IMR-90 (cell line): ENCODE results near the gene HORMAD2. TPM values are rescaled to one million over a fixed set of nuclear protein-coding genes. Genes with fewer than 3 reads are reported as not detected.

Experiments used
- ATAC-seq: fragments of 200-7000 bp; cut with Tn5 transposase; 2 replicates; pipeline ENCODE4 v1.9.1; 2020; ENCODE audit warnings: low read depth, mild to moderate bottlenecking, moderate library complexity
- BruUV-seq: library from RNA; stranded (reverse); fragments of 400-500 nt; replicated peaks from 2 replicates; lab custom pipeline; 2021; lab: Mats Ljungman, UMichigan
- CTCF ChIA-PET: fragments of 300-600 bp; formaldehyde crosslinking; extraction: SDS; loops from one replicate; lab custom pipeline; 2021; ENCODE audit warnings: antibody characterized with exemption; lab: Yijun Ruan, JAX
- POLR2A ChIA-PET: fragments of 300-600 bp; sonication (Branson Sonifier 250); formaldehyde crosslinking; loops from one replicate; lab custom pipeline; 2022; ENCODE audit warnings: antibody characterized with exemption; ENCODE audit not compliant: unreplicated experiment; lab: Charles Lee
- DNase-seq: peaks from one replicate; pipeline ENCODE4 v3.0.0; 2013
- H2AFZ ChIP-seq: replicated peaks from 2 replicates; pipeline ENCODE3; 2013; ENCODE audit warnings: low read length, mild to moderate bottlenecking; ENCODE audit not compliant: poor library complexity
- H2AK5ac ChIP-seq: 2 replicates; pipeline ENCODE4 v1.6.1; 2013; ENCODE audit warnings: low read depth, low read length, inconsistent platforms
- H2AK9ac ChIP-seq: replicated peaks from 2 replicates; pipeline ENCODE3; 2013; ENCODE audit warnings: mild to moderate bottlenecking, low read depth, low read length, moderate library complexity; ENCODE audit not compliant: poor library complexity
- H2BK120ac ChIP-seq: 2 replicates; pipeline ENCODE4 v1.6.1; 2013; ENCODE audit warnings: low read depth, low read length, inconsistent platforms
- H2BK15ac ChIP-seq: 3 replicates; pipeline ENCODE4 v1.6.1; 2013; ENCODE audit warnings: low read depth, low read length, inconsistent platforms
- H2BK20ac ChIP-seq: 2 replicates; pipeline ENCODE4 v1.6.1; 2013; ENCODE audit warnings: low read depth, mild to moderate bottlenecking, inconsistent platforms, low read length, moderate library complexity
- H2BK5ac ChIP-seq: 2 replicates; pipeline ENCODE4 v1.6.1; 2013; ENCODE audit warnings: mild to moderate bottlenecking, low read depth, low read length, inconsistent platforms; ENCODE audit not compliant: poor library complexity, severe bottlenecking
- H3K14ac ChIP-seq: replicated peaks from 2 replicates; pipeline ENCODE4 v1.6.1; 2013; ENCODE audit warnings: low read depth, low read length, inconsistent platforms
- H3K18ac ChIP-seq: 2 replicates; pipeline ENCODE4 v1.6.1; 2013; ENCODE audit warnings: low read depth, low read length, control low read depth
- H3K23ac ChIP-seq: 2 replicates; pipeline ENCODE4 v1.6.1; 2013; ENCODE audit warnings: low read depth, low read length, inconsistent platforms
- H3K27ac ChIP-seq: 2 replicates; pipeline ENCODE4 v1.5.1; 2013; ENCODE audit warnings: mild to moderate bottlenecking, control low read depth, low read length; ENCODE audit not compliant: insufficient read depth
- H3K27me3 ChIP-seq: 2 replicates; pipeline ENCODE4 v1.6.1; 2013; ENCODE audit warnings: low read length; ENCODE audit not compliant: control insufficient read depth, insufficient read depth
- H3K36me3 ChIP-seq: 2 replicates; pipeline ENCODE4 v1.6.1; 2013; ENCODE audit warnings: low read length, mixed read lengths; ENCODE audit not compliant: control insufficient read depth, insufficient read depth
- H3K4ac ChIP-seq: 2 replicates; pipeline ENCODE4 v1.6.1; 2013; ENCODE audit warnings: low read depth, low read length, inconsistent platforms
- H3K4me1 ChIP-seq: 2 replicates; pipeline ENCODE4 v1.6.1; 2013; ENCODE audit warnings: low read length, mixed read lengths; ENCODE audit not compliant: control insufficient read depth, insufficient read depth
- H3K4me2 ChIP-seq: 2 replicates; pipeline ENCODE4 v1.6.1; 2013; ENCODE audit warnings: low read depth, mild to moderate bottlenecking, control low read depth, low read length, moderate library complexity
- H3K4me3 ChIP-seq: 2 replicates; pipeline ENCODE4 v1.5.1; 2013; ENCODE audit warnings: low read depth, mild to moderate bottlenecking, control low read depth, low read length, moderate library complexity; ENCODE audit not compliant: insufficient read depth
- H3K56ac ChIP-seq: 2 replicates; pipeline ENCODE4 v1.6.1; 2013; ENCODE audit warnings: low read length, inconsistent platforms; ENCODE audit not compliant: insufficient read depth; ENCODE audit errors: extremely low read depth
- H3K79me1 ChIP-seq, 2 experiments: 2 replicates each; pipeline ENCODE4 v1.6.1; 2013; ENCODE audit warnings: low read length in 2 of 2, inconsistent platforms in 1 of 2, low read depth in 1 of 2
- H3K9ac ChIP-seq: 2 replicates; pipeline ENCODE4 v1.6.1; 2013; ENCODE audit warnings: low read depth, low read length, control low read depth
- H3K9me1 ChIP-seq: 2 replicates; pipeline ENCODE4 v1.6.1; 2013; ENCODE audit warnings: low read length, inconsistent platforms; ENCODE audit not compliant: insufficient read depth
- H3K9me3 ChIP-seq: 2 replicates; pipeline ENCODE4 v1.6.1; 2013; ENCODE audit warnings: low read length; ENCODE audit not compliant: control insufficient read depth, insufficient read depth
- H4K20me1 ChIP-seq: 2 replicates; pipeline ENCODE4 v1.6.1; 2013; ENCODE audit warnings: low read length, inconsistent platforms; ENCODE audit not compliant: insufficient read depth
- H4K5ac ChIP-seq: 2 replicates; pipeline ENCODE4 v1.6.1; 2013; ENCODE audit warnings: mild to moderate bottlenecking, low read depth, low read length, control low read depth
- H4K8ac ChIP-seq, 2 experiments: 2 replicates each; pipeline ENCODE4 v1.6.1; 2013; ENCODE audit warnings: low read depth in 2 of 2, low read length in 2 of 2, control low read depth in 1 of 2, inconsistent platforms in 1 of 2
- H4K91ac ChIP-seq: 2 replicates; pipeline ENCODE4 v1.6.1; 2013; ENCODE audit warnings: low read depth, low read length, inconsistent platforms; ENCODE audit not compliant: insufficient read depth
- BHLHE40 ChIP-seq: fragments of 150-350 bp; IDR thresholded peaks from 2 replicates; pipeline ENCODE4 v1.6.1; 2016; ENCODE audit warnings: mild to moderate bottlenecking, low read depth, low read length
- CEBPB ChIP-seq: IDR thresholded peaks from 2 replicates; pipeline ENCODE4 v1.6.1; 2012; ENCODE audit warnings: low read depth, low read length, improper control_type of control experiment
- CHD1 ChIP-seq: IDR thresholded peaks from 2 replicates; pipeline ENCODE4 v1.6.1; 2012; ENCODE audit warnings: low read depth, low read length, improper control_type of control experiment
- FOS ChIP-seq: fragments of 150-350 bp; IDR thresholded peaks from 2 replicates; pipeline ENCODE4 v1.6.1; 2016; ENCODE audit warnings: low read depth, low read length
- MAFK ChIP-seq: IDR thresholded peaks from 2 replicates; pipeline ENCODE4 v1.6.1; 2012; ENCODE audit warnings: low read depth, low read length, improper control_type of control experiment
- MAZ ChIP-seq: IDR thresholded peaks from 2 replicates; pipeline ENCODE4 v1.6.1; 2012; ENCODE audit warnings: low read depth, mild to moderate bottlenecking, low read length, improper control_type of control experiment, moderate library complexity, borderline replicate concordance
- MXI1 ChIP-seq: IDR thresholded peaks from 2 replicates; pipeline ENCODE4 v1.6.1; 2012; ENCODE audit warnings: low read depth, mild to moderate bottlenecking, low read length, moderate library complexity, borderline replicate concordance
- NFE2L2 ChIP-seq: fragments of 150-350 bp; IDR thresholded peaks from 2 replicates; pipeline ENCODE4 v1.6.1; 2016; ENCODE audit warnings: low read depth, mild to moderate bottlenecking, low read length
- POLR2A ChIP-seq: IDR thresholded peaks from 2 replicates; pipeline ENCODE4 v1.6.1; 2012; ENCODE audit warnings: mild to moderate bottlenecking, low read depth, low read length
- RAD21 ChIP-seq: IDR thresholded peaks from 2 replicates; pipeline ENCODE4 v1.6.1; 2012; ENCODE audit warnings: low read length, improper control_type of control experiment
- RCOR1 ChIP-seq: IDR thresholded peaks from 2 replicates; pipeline ENCODE4 v1.6.1; 2012; ENCODE audit warnings: mild to moderate bottlenecking, low read length, improper control_type of control experiment; ENCODE audit not compliant: insufficient replicate concordance
- RFX5 ChIP-seq: IDR thresholded peaks from 2 replicates; pipeline ENCODE4 v1.8.0; 2012; ENCODE audit warnings: low read depth, mild to moderate bottlenecking, low read length, moderate library complexity
- SMC3 ChIP-seq: fragments of 150-350 bp; IDR thresholded peaks from 2 replicates; pipeline ENCODE4 v1.6.1; 2016; ENCODE audit warnings: low read depth, mild to moderate bottlenecking, antibody characterized with exemption, low read length, moderate library complexity
- WGBS, 2 experiments: methylation state at CpG; one replicate each; pipeline versions ENCODE4 v1.1.5 to v1.1.7; 2013; ENCODE audit warnings: missing lambda C conversion rate in 2 of 2; ENCODE audit not compliant: insufficient read length in 1 of 2; ENCODE audit errors: extremely low coverage in 2 of 2; 5-methylcytosine and 5-hydroxymethylcytosine counted together
- dilution Hi-C: fragments of 300-500 bp; cut with HindIII; formaldehyde crosslinking; loops from one replicate; pipeline ENCODE4 v1.14.3; 2018; ENCODE audit warnings: low sequenced_read_pairs; ENCODE audit not compliant: unreplicated experiment
- in situ Hi-C: fragments of 300-500 bp; cut with MboI; formaldehyde crosslinking; loops from 3 replicates; pipeline ENCODE4 v1.14.3; 2019; ENCODE audit warnings: low sequenced_read_pairs, inconsistent platforms, mixed read lengths
- intact Hi-C: fragments of 100-400 bp; cut with micrococcal nuclease; formaldehyde crosslinking; loops from 2 replicates; pipeline ENCODE4 v1.10.0; 2022
- polyA plus RNA-seq, 3 experiments: library from polyadenylated mRNA; depleted of rRNA; stranded (reverse); fragments of >200 nt; gene quantifications; 2 replicates each; pipeline ENCODE4 v1.2.3, GENCODE V29; 2012; ENCODE audit warnings: low replicate concordance in 1 of 3
- total RNA-seq: library from RNA; depleted of rRNA; stranded (reverse); fragments of >200 nt; gene quantifications from 2 replicates; pipeline ENCODE4 v1.2.3, GENCODE V29; 2012
- TF ChIP-seq, protein P1 (sequence below): fragments of 150-350 bp; IDR thresholded peaks from 2 replicates; pipeline ENCODE4 v1.6.1; 2017; ENCODE audit warnings: mild to moderate bottlenecking, antibody characterized with exemption, low read length, low read depth
- TF ChIP-seq, protein P2 (sequence below): fragments of 150-350 bp; IDR thresholded peaks from 2 replicates; pipeline ENCODE4 v1.6.1; 2016; ENCODE audit warnings: low read depth, mild to moderate bottlenecking, low read length, moderate library complexity, borderline replicate concordance
- TF ChIP-seq, protein P3 (sequence below): conservative IDR thresholded peaks from 2 replicates; pipeline ENCODE4 v1.5.1; 2012; ENCODE audit warnings: mild to moderate bottlenecking, low read depth, low read length, improper control_type of control experiment

Gene HORMAD2
- total and polyA plus RNA-seq, 2 of the 4 experiments (the other 2 are of a cell fraction), result not detected

DNA sequence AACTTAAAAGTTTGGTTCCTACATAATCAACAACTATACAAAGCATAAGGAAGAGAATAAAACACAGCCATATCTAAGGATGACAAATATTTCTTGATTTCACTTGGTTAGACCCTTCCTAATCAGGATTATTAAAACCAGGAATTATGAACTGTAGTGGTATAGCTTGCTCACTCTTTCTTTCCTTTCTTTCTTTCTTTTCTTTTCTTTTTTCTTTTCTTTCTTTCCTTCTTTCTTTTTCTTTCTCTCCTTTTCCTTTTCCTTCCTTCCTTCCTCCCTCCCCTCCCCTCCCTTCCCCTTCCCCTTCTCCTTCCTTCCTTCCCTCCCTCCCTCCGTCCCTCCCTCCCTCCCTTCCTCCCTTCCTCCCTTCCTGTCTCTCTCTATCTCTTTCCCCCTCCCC is 78.0 kb downstream of the HORMAD2 start:
- dilution Hi-C loops, result no loop called here
- in situ Hi-C loops, result no loop called here
- no peak overlapping the region; the same call in 1 of the 2 replicates for H2AK5ac ChIP-seq
- H3K14ac ChIP-seq, result no peak overlapping the region
- H2BK15ac ChIP-seq, result no peak overlapping the region
- H2AFZ ChIP-seq, result no peak overlapping the region
- no CpG with 5 or more reads among the region's 1 CpG for WGBS, 2 experiments
- BruUV-seq, result no TSS peak
- no peak overlapping the region for H2AK9ac ChIP-seq
- no peak overlapping the region for H4K5ac ChIP-seq
- H3K9ac ChIP-seq, result no peak overlapping the region
- no peak overlapping the region for H3K56ac ChIP-seq
- TF ChIP-seq CHD1 (no peak), RAD21 (no peak), NFE2L2 (no peak), SMC3 (no peak), RCOR1 (no peak), FOS (no peak), RFX5 (no peak), MAZ (no peak), CEBPB (no peak), POLR2A (no peak), MXI1 (no peak), MAFK (no peak), BHLHE40 (no peak)
- TF ChIP-seq, protein P1, sequence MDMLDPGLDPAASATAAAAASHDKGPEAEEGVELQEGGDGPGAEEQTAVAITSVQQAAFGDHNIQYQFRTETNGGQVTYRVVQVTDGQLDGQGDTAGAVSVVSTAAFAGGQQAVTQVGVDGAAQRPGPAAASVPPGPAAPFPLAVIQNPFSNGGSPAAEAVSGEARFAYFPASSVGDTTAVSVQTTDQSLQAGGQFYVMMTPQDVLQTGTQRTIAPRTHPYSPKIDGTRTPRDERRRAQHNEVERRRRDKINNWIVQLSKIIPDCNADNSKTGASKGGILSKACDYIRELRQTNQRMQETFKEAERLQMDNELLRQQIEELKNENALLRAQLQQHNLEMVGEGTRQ, result no peak
- TF ChIP-seq, protein P2, sequence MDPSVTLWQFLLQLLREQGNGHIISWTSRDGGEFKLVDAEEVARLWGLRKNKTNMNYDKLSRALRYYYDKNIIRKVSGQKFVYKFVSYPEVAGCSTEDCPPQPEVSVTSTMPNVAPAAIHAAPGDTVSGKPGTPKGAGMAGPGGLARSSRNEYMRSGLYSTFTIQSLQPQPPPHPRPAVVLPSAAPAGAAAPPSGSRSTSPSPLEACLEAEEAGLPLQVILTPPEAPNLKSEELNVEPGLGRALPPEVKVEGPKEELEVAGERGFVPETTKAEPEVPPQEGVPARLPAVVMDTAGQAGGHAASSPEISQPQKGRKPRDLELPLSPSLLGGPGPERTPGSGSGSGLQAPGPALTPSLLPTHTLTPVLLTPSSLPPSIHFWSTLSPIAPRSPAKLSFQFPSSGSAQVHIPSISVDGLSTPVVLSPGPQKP, result no peak
- TF ChIP-seq, protein P3, sequence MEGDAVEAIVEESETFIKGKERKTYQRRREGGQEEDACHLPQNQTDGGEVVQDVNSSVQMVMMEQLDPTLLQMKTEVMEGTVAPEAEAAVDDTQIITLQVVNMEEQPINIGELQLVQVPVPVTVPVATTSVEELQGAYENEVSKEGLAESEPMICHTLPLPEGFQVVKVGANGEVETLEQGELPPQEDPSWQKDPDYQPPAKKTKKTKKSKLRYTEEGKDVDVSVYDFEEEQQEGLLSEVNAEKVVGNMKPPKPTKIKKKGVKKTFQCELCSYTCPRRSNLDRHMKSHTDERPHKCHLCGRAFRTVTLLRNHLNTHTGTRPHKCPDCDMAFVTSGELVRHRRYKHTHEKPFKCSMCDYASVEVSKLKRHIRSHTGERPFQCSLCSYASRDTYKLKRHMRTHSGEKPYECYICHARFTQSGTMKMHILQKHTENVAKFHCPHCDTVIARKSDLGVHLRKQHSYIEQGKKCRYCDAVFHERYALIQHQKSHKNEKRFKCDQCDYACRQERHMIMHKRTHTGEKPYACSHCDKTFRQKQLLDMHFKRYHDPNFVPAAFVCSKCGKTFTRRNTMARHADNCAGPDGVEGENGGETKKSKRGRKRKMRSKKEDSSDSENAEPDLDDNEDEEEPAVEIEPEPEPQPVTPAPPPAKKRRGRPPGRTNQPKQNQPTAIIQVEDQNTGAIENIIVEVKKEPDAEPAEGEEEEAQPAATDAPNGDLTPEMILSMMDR, result no peak
- no peak overlapping the region for H4K91ac ChIP-seq
- no peak overlapping the region for H3K18ac ChIP-seq
- H3K4me3 ChIP-seq, result no peak overlapping the region
- no peaks in the 10 kb centered on the region for H3K9me1 ChIP-seq
- H3K4me2 ChIP-seq, result no peak overlapping the region
- H3K9me3 ChIP-seq, result no peaks in the 10 kb centered on the region
- H3K23ac ChIP-seq, result no peak overlapping the region
- H3K4ac ChIP-seq, result no peak overlapping the region
- H3K27ac ChIP-seq, result no peak overlapping the region
- intact Hi-C loops, result loop anchor here (2.0 to 5.0 kb wide), 3 partner anchors 46 to 89 kb away; partner anchors contain the start of gene LIF
- no peak overlapping the region for H4K8ac ChIP-seq
- H3K36me3 ChIP-seq, result no peaks in the 10 kb centered on the region
- POLR2A ChIA-PET, result no interaction called here
- H2BK5ac ChIP-seq, result no peak overlapping the region
- CTCF ChIA-PET, result no interaction called here
- H4K20me1 ChIP-seq, result no peaks in the 10 kb centered on the region
- H3K79me1 ChIP-seq, result no peaks in the 10 kb centered on the region
- no peak overlapping the region for H2BK120ac ChIP-seq
- H3K27me3 ChIP-seq, result no peaks in the 10 kb centered on the region
- ATAC-seq, result no peak
- peaks cover 9% of the 10 kb centered on the region for H3K4me1 ChIP-seq
- no peak overlapping the region for H2BK20ac ChIP-seq
- no peak for DNase-seq
